ENCODE measurements around the gene MACO1. TPM values are rescaled to one million over a fixed set of nuclear protein-coding genes. Genes with fewer than 3 reads are reported as not detected.

Gene MACO1
- total and polyA plus RNA-seq, 2 donors from 2014 or later = 12.1 to 19.3 TPM

GRCh38 chr1:25530186-25531081 is 99.7 kb downstream of the MACO1 start:
- H3K9ac ChIP-seq (ENCODE audit: low read length in 3 of 3) = no peak overlapping the region
- H3K27ac ChIP-seq (ENCODE audit: low read depth in 2 of 2, low read length in 2 of 2) = no peak overlapping the region
- no peaks in the 10 kb centered on the region for H3K27me3 ChIP-seq (ENCODE audit: control insufficient read depth, insufficient read depth, low read length)
- no peak for TF ChIP-seq CTCF (IDR thresholded peaks at IDR 0.05; ENCODE audit: borderline replicate concordance, extremely low read depth, insufficient read depth)
- intact Hi-C loops (cut with DNase I) = no loop called here
- no peaks in the 10 kb centered on the region for H3K36me3 ChIP-seq (ENCODE audit: control insufficient read depth in 2 of 3, insufficient read depth in 3 of 3, low read length in 3 of 3)
- no peak overlapping the region for H3K4me3 ChIP-seq (ENCODE audit: low read length in 3 of 3)
- FAIRE-seq = no peak
- H3K4me1 ChIP-seq (ENCODE audit: control insufficient read depth in 2 of 3, insufficient read depth in 2 of 3, low read depth in 1 of 3, low read length in 3 of 3) = no peaks in the 10 kb centered on the region
- H3K9me3 ChIP-seq (ENCODE audit: control insufficient read depth in 2 of 3, insufficient read depth in 1 of 3, low read length in 3 of 3) = peaks cover 0 to 2% (median 0%) of the 10 kb centered on the region in 3 donors
- DNase-seq = peak in 3 of 5 donors; percentile 44 to 60 (median 51)

- no peak for DNase-seq
- TF ChIP-seq CTCF (IDR thresholded peaks at IDR 0.05; ENCODE audit: borderline replicate concordance, extremely low read depth, insufficient read depth) = no peak
- no peak for FAIRE-seq
- intact Hi-C loops (cut with DNase I) = no loop called here
- Histone ChIP-seq H3K36me3 (ENCODE audit: control insufficient read depth in 2 of 3, insufficient read depth in 3 of 3, low read length in 3 of 3) (no peaks in the 10 kb centered on the region), H3K4me3 (ENCODE audit: low read length in 3 of 3) (no peak overlapping the region), H3K27ac (ENCODE audit: low read depth in 2 of 2, low read length in 2 of 2) (no peak overlapping the region), H3K9ac (ENCODE audit: low read length in 3 of 3) (no peak overlapping the region), H3K27me3 (ENCODE audit: control insufficient read depth, insufficient read depth, low read length) (no peaks in the 10 kb centered on the region), H3K4me1 (ENCODE audit: control insufficient read depth in 2 of 3, insufficient read depth in 2 of 3, low read depth in 1 of 3, low read length in 3 of 3) (no peaks in the 10 kb centered on the region), H3K9me3 (ENCODE audit: control insufficient read depth in 2 of 3, insufficient read depth in 1 of 3, low read length in 3 of 3) (no peaks in the 10 kb centered on the region)
Measured at GRCh38 chr1:25531082-25531461, 100.4 kb downstream of the MACO1 start.

- H3K4me3 ChIP-seq (ENCODE audit: low read length in 3 of 3) = no peak overlapping the region
- H3K27me3 ChIP-seq (ENCODE audit: control insufficient read depth, insufficient read depth, low read length) = no peaks in the 10 kb centered on the region
- DNase-seq (no peak), FAIRE-seq (no peak)
- H3K9me3 ChIP-seq (ENCODE audit: control insufficient read depth in 2 of 3, insufficient read depth in 1 of 3, low read length in 3 of 3) = no peaks in the 10 kb centered on the region
- intact Hi-C loops (cut with DNase I) = no loop called here
- no peak overlapping the region for H3K27ac ChIP-seq (ENCODE audit: low read depth in 2 of 2, low read length in 2 of 2)
- H3K9ac ChIP-seq (ENCODE audit: low read length in 3 of 3) = no peak overlapping the region
- H3K4me1 ChIP-seq (ENCODE audit: control insufficient read depth in 2 of 3, insufficient read depth in 2 of 3, low read depth in 1 of 3, low read length in 3 of 3) = no peaks in the 10 kb centered on the region
- TF ChIP-seq CTCF (IDR thresholded peaks at IDR 0.05; ENCODE audit: borderline replicate concordance, extremely low read depth, insufficient read depth) = no peak
- H3K36me3 ChIP-seq (ENCODE audit: control insufficient read depth in 2 of 3, insufficient read depth in 3 of 3, low read length in 3 of 3) = no peaks in the 10 kb centered on the region
Measured at GRCh38 chr1:25532970-25533369, 102.3 kb downstream of the MACO1 start.
